GM23248 (cell line): Measurements from ENCODE around the gene TMEM132A.

Source experiments
- EZH2 ChIP-seq: fragments of 200-600 bp; sonication (generic); IDR thresholded peaks from 2 replicates; pipeline ENCODE4 v1.6.1; 2018; ENCODE audit warnings: antibody characterized with exemption, mild to moderate bottlenecking; ENCODE audit not compliant: insufficient read depth, poor library complexity, severe bottlenecking
- EZH2phosphoT487 ChIP-seq: fragments of 200-600 bp; sonication (generic); IDR thresholded peaks from 2 replicates; pipeline ENCODE4 v1.6.1; 2018; ENCODE audit warnings: antibody characterized with exemption, moderate library complexity, mild to moderate bottlenecking, low read depth; ENCODE audit not compliant: insufficient read depth

DNA sequence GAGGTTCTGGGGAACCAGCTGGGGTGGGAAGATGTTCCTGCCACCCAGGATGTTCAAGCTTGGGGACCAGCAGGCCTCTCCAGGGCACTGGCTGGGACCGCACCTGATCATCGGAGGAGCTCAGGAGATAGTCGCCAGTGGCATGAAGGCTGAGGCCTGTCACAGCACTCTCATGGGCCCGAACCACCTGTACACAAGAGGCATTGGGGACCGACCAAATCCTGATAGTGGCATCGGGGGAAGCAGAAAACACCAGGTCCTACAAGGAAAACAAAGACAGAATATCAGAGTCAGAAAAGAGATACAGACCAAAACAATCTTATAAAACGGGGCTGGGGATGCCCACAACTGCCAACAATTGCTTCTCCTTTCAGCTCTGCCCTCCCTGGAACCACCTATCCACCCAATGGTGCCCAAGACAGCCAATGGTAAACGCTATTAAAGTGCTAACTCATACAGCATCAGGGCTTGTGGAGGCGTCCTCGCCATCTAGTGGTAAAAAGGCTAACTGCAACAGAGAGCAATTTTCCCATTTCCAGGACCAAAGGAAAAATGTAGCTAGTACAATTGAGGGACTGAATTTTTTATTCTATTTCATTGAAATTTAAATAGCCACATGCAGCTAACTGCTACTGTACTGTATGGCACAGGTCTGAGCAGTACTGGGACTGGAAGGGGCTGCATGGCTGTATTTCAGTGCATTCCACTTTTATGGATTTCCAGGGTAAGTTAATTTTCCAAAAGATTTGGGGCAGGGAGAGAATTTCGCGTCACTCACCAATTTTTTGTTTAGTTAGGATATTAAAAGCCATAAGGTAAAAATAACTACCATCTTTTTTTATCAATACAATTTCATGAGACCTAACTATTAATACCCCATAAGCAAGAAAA lies 25.0 kb upstream of the TMEM132A start:
- TF ChIP-seq EZH2 (no peak), EZH2phosphoT487 (no peak)
